OCI-LY3 (cell line): ENCODE results near the gene CCBE1.

Experiments used
- EZH2phosphoT487 ChIP-seq: fragments of 200-600 bp; shearing (Covaris generic); IDR thresholded peaks from 2 replicates; pipeline ENCODE4 v1.6.1; 2018; ENCODE audit warnings: antibody characterized with exemption, mixed run types, low read depth
- TF ChIP-seq, protein P1 (sequence below): fragments of 200-600, 300-600 bp; sonication (generic); IDR thresholded peaks from 2 replicates; pipeline ENCODE4 v1.5.1; 2014; ENCODE audit warnings: antibody characterized with exemption, low read length, low read depth

- TF ChIP-seq, protein P1, sequence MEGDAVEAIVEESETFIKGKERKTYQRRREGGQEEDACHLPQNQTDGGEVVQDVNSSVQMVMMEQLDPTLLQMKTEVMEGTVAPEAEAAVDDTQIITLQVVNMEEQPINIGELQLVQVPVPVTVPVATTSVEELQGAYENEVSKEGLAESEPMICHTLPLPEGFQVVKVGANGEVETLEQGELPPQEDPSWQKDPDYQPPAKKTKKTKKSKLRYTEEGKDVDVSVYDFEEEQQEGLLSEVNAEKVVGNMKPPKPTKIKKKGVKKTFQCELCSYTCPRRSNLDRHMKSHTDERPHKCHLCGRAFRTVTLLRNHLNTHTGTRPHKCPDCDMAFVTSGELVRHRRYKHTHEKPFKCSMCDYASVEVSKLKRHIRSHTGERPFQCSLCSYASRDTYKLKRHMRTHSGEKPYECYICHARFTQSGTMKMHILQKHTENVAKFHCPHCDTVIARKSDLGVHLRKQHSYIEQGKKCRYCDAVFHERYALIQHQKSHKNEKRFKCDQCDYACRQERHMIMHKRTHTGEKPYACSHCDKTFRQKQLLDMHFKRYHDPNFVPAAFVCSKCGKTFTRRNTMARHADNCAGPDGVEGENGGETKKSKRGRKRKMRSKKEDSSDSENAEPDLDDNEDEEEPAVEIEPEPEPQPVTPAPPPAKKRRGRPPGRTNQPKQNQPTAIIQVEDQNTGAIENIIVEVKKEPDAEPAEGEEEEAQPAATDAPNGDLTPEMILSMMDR, result no peak
- no peak for TF ChIP-seq EZH2phosphoT487
Observed at GRCh38 chr18:59674186-59674902, 22.9 kb downstream of the CCBE1 start.
